Measurements from ENCODE around the gene AOX1. TPM values are rescaled to one million over a fixed set of nuclear protein-coding genes. Genes with fewer than 3 reads are reported as not detected.

The AOX1 gene
- polyA plus RNA-seq, 2 of the 4 experiments (the other 2 are of a cell fraction): 3.6 to 5.4 TPM

GRCh38 chr2:200659410-200659809, 73.6 kb downstream of the AOX1 start:
- TF ChIP-seq NFE2L2 (conservative IDR thresholded peaks at IDR 0.05; ENCODE audit: low read length) (no peak), MAFK (IDR thresholded peaks at IDR 0.05; ENCODE audit: partially characterized antibody) (no peak), NPAS2 (CRISPR knock-in tag; IDR thresholded peaks at IDR 0.05; ENCODE audit: borderline replicate concordance) (no peak), POLR2AphosphoS2 (conservative IDR thresholded peaks at IDR 0.05; ENCODE audit: low read length) (no peak), NR3C1 (IDR thresholded peaks at IDR 0.05) (no peak), HOXB13 (CRISPR knock-in tag; IDR thresholded peaks at IDR 0.05; ENCODE audit: low read depth) (no peak), HMGXB4 (CRISPR knock-in tag; IDR thresholded peaks at IDR 0.05; ENCODE audit: borderline replicate concordance) (no peak), KDM1A (IDR thresholded peaks at IDR 0.05; ENCODE audit: low read depth) (no peak)
- Histone ChIP-seq H3K27ac (no peak overlapping the region), H3K4me1 (peaks cover 21% of the 10 kb centered on the region), H3K4me2 (no peak overlapping the region), H3K9me3 (no peaks in the 10 kb centered on the region), H3K4me3 (no peak overlapping the region)
- POLR2A ChIA-PET: no interaction called here
- FAIRE-seq (no peak), DNase-seq (ENCODE audit: low read depth in 1 of 2, low spot score in 1 of 2) (no peak), ATAC-seq (no peak)
- 77% methylated on average over 4 of the region's 4 CpGs for WGBS (ENCODE audit: missing lambda C conversion rate)
- CTCF ChIA-PET: interaction anchor here (1.0 to 1.3 kb wide), 2 partner anchors 150 to 679 kb away, joined by 3 to 4 read pairs; partner anchors contain the start of gene KCTD18

- Histone ChIP-seq H3K4me2 (no peak overlapping the region), H3K4me1 (peaks cover 21% of the 10 kb centered on the region), H3K9me3 (no peaks in the 10 kb centered on the region), H3K4me3 (no peak overlapping the region), H3K27ac (peak overlapping the region in 1 of 2 experiments; percentile 10; a peak in 1 of 6 replicates)
- WGBS (ENCODE audit: missing lambda C conversion rate): 9% methylated on average over 1 of the region's 1 CpG
- TF ChIP-seq ELK1 (IDR thresholded peaks at IDR 0.05; ENCODE audit: low read depth, low read length) (no peak), RAD21 (conservative IDR thresholded peaks at IDR 0.05 in 1 of 2, IDR thresholded peaks at IDR 0.05 in 1 of 2) (no peak), TFCP2L1 (CRISPR knock-in tag; IDR thresholded peaks at IDR 0.05) (no peak), FOSB (CRISPR knock-in tag; IDR thresholded peaks at IDR 0.05) (no peak), NR3C1 (IDR thresholded peaks at IDR 0.05) (no peak), RFX5 (IDR thresholded peaks at IDR 0.05) (no peak), POLR2AphosphoS2 (conservative IDR thresholded peaks at IDR 0.05; ENCODE audit: low read length) (no peak), NPAS2 (CRISPR knock-in tag; IDR thresholded peaks at IDR 0.05; ENCODE audit: borderline replicate concordance) (no peak), CEBPB (IDR thresholded peaks at IDR 0.05) (no peak)
- ATAC-seq (no peak), FAIRE-seq (no peak), DNase-seq (ENCODE audit: low read depth in 1 of 2, low spot score in 1 of 2) (no peak)
- POLR2A ChIA-PET: no interaction called here
- CTCF ChIA-PET: interaction anchor here (0.6 to 1.1 kb wide), 2 partner anchors 9 to 78 kb away, joined by 3 read pairs; no protein-coding TSS in a partner anchor
These were observed 75.7 kb downstream of the AOX1 start for GRCh38 chr2:200661477-200661876.

GRCh38 chr2:200662727-200663126, 76.9 kb downstream of the AOX1 start:
- CTCF ChIA-PET: interaction anchor here (0.9 to 1.2 kb wide), 2 partner anchors 41 to 179 kb away, joined by 3 read pairs; no protein-coding TSS in a partner anchor

More at GRCh38 chr2:200662727-200663126, 76.9 kb downstream of the AOX1 start:
- no peak for TF ChIP-seq FOSL2 (IDR thresholded peaks at IDR 0.05)
- peak; percentile 41 for TF ChIP-seq FOSL2 (CRISPR knock-in tag; IDR thresholded peaks at IDR 0.05)
- TF ChIP-seq PBX3 (IDR thresholded peaks at IDR 0.05): no peak
- Histone ChIP-seq H3K4me3 (no peak overlapping the region), H3K9me3 (no peaks in the 10 kb centered on the region), H3K27ac (peak overlapping the region; percentile 46 to 71; a peak in 5 of 6 replicates), H3K4me2 (peak overlapping the region; percentile 59), H3K4me1 (peaks cover 21% of the 10 kb centered on the region)
- FAIRE-seq (no peak), DNase-seq (ENCODE audit: low read depth in 1 of 2, low spot score in 1 of 2) (peak; percentile 19 to 68), ATAC-seq (peak; percentile 63 to 81)
- WGBS (ENCODE audit: missing lambda C conversion rate): 10% methylated on average over 7 of the region's 7 CpGs
- POLR2A ChIA-PET: no interaction called here
